ENCODE results near the gene PROZ. TPM values are rescaled to one million over a fixed set of nuclear protein-coding genes. Genes with fewer than 3 reads are reported as not detected.

PROZ gene
- total and polyA plus RNA-seq, 5 experiments from 2014 or later, result not detected

DNA sequence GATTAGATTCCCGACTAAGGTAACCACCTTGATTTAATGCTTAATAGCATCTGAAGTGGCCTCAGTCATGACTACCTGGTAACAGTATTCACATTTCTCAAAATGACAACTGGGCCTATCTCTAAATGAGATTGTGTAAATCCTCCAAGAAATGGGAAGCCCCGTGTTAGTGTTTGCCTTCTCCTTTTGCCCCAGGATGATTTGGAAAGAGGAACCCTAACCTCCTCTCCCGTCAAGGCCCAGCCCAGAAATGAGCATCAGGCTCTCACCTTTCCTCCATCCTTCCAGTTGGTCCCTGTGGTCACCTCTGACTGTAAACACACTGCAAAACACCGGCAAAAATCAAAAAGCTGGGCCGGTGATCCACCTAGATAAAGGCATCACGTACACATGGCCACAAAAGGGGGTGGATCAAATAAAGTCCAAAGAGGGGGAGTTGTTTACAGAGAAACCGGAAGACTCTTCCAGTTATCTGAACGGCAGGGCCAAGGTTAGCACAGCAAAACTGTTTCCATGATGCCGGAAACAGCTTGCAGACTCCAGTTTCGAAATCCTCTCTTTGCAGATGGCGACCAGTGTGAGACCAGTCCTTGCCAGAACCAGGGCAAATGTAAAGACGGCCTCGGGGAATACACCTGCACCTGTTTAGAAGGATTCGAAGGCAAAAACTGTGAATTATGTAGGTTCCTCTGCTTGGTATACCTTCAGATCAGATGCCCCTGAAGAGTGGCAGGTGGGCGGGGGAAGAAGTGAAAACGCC is 19.5 kb upstream of the PROZ start:
- Mint-ChIP-seq H3K27ac (peak overlapping the region in 1 of 10 donors; percentile 48), H3K36me3 (no peaks in the 10 kb centered on the region)

DNA sequence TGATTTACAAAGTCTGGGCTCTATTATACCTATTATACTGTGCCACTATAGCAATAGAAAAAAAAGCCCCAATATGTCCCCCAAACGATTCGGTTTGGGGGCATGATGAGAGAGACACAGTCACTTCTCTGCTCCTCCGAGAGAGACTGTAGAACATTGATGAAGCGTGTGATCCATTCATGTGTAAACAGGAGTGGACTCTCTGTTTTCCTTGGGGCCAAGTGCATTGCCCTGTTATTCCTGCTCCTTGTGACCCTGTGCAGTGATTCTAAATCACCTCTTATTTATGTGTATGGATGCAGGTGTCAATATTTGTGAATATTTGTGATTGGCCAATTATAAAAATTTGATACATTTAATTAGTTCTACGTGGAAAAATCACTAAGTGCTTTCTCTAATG is 18.9 kb upstream of the PROZ start:
- ATAC-seq, result no peak
- no peak overlapping the region for H3K4me3 Mint-ChIP-seq

More for the DNA sequence above, 19.5 kb upstream of the PROZ start:
- ATAC-seq (no peak), DNase-seq (no peak)
- no peaks in the 10 kb centered on the region for H3K4me1 Mint-ChIP-seq
- no peaks in the 10 kb centered on the region for H3K9me3 Mint-ChIP-seq
- no peak overlapping the region for H3K4me3 Mint-ChIP-seq
- POLR2A ChIA-PET, result no interaction called here
- H3K27me3 Mint-ChIP-seq, result peaks cover 0 to 5% (median 3%) of the 10 kb centered on the region in 5 donors

DNA sequence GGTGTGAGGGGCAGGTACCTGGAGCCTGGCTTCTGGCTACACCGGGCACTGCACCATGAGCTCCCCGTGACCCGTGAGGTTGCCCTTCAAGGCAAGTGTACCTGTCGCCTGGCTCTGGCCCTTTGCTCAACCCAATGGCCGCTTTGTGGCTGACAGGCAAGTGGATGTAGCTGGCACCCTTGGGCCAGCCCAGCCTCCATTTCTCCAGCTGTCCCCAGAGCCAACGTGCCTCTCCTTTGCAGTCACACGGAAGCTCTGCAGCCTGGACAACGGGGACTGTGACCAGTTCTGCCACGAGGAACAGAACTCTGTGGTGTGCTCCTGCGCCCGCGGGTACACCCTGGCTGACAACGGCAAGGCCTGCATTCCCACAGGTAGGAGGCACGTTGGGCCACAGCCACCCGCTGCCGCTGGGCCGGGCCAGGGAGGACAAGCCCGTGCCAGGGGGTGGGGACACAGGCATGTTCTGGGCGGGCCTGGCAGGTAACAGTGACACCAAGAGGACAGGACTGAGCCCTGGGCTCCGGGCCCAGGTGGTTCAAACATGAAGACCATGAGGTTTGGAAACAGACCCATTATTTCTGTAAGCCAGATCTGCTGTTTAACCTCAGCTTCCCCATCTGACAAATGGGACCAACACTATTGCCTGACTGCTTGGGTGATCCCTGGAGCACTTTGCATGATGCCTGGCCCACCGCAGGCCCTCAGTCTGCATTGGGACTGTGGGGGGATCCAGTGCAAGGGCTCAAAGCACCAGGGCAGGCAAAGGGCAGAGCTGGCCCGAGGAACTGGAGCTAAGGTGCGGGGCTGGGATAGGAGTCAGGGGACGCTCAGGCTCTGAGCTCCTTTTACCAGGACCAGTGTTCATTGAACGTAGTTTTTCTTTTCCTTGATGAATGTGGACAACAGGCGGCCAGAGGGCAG is 17.5 kb upstream of the PROZ start:
- DNase-seq, result no peak
- Mint-ChIP-seq H3K4me3 (no peak overlapping the region), H3K27me3 (peaks cover 0 to 2% (median 2%) of the 10 kb centered on the region in 5 donors), H3K27ac (no peak overlapping the region), H3K4me1 (no peaks in the 10 kb centered on the region), H3K36me3 (no peaks in the 10 kb centered on the region), H3K9me3 (no peaks in the 10 kb centered on the region)
- no peak for ATAC-seq
- POLR2A ChIA-PET, result no interaction called here

More for the DNA sequence above, 18.9 kb upstream of the PROZ start:
- Mint-ChIP-seq H3K27ac (no peak overlapping the region), H3K36me3 (no peaks in the 10 kb centered on the region), H3K9me3 (no peaks in the 10 kb centered on the region), H3K27me3 (peaks cover 0 to 5% (median 3%) of the 10 kb centered on the region in 5 donors), H3K4me1 (no peaks in the 10 kb centered on the region)
- DNase-seq, result no peak
- POLR2A ChIA-PET, result no interaction called here

DNA sequence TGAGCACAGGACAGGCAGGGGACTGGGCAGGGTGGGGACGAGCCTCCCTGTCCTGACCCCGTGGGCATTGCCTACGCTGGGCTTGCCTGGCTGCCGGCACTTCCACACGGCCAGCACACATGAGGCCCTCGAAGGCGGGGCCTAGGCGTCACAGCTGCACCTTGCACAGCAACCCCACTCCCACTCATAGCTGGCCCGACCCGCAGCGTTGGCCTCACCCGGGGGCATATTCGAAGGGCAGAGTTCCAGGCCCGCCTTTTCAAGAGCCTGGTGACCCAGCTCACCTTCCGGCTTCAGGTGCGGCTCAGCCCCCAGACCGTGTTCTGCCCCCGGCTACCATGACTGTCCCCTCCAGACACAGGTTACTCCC is 16.9 kb upstream of the PROZ start:
- H3K9me3 Mint-ChIP-seq, result no peaks in the 10 kb centered on the region
- DNase-seq, result no peak
- no peak overlapping the region for H3K4me3 Mint-ChIP-seq
- no peak for ATAC-seq
- H3K27ac Mint-ChIP-seq, result no peak overlapping the region
- POLR2A ChIA-PET, result no interaction called here
- no peaks in the 10 kb centered on the region for H3K4me1 Mint-ChIP-seq
- peaks cover 0 to 2% (median 0%) of the 10 kb centered on the region in 5 donors for H3K27me3 Mint-ChIP-seq
- H3K36me3 Mint-ChIP-seq, result no peaks in the 10 kb centered on the region

DNA sequence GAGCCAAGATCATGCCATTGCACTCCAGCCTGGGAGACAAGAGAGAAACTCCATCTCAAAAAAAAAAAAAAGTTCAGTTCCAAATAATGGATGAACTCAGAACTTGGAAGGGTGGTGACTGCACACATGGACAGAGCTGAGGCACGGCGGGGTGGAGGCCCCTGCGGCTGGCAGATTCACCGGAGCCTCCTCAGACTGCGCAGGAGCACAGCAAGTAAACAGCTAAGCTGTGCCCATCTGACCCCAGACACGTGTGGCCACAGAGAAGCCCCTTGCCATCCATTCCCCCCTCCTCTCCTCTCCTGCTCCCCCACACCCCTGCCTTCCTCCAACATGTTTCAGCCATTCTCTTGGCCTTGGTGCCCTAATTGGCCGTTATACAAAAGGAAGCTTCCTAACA is 15.6 kb upstream of the PROZ start:
- Mint-ChIP-seq H3K27ac (no peak overlapping the region), H3K4me1 (no peaks in the 10 kb centered on the region), H3K27me3 (peaks cover 0 to 10% (median 0%) of the 10 kb centered on the region in 5 donors), H3K36me3 (no peaks in the 10 kb centered on the region), H3K9me3 (no peaks in the 10 kb centered on the region), H3K4me3 (no peak overlapping the region)
- POLR2A ChIA-PET, result no interaction called here
- DNase-seq (no peak), ATAC-seq (no peak)

DNA sequence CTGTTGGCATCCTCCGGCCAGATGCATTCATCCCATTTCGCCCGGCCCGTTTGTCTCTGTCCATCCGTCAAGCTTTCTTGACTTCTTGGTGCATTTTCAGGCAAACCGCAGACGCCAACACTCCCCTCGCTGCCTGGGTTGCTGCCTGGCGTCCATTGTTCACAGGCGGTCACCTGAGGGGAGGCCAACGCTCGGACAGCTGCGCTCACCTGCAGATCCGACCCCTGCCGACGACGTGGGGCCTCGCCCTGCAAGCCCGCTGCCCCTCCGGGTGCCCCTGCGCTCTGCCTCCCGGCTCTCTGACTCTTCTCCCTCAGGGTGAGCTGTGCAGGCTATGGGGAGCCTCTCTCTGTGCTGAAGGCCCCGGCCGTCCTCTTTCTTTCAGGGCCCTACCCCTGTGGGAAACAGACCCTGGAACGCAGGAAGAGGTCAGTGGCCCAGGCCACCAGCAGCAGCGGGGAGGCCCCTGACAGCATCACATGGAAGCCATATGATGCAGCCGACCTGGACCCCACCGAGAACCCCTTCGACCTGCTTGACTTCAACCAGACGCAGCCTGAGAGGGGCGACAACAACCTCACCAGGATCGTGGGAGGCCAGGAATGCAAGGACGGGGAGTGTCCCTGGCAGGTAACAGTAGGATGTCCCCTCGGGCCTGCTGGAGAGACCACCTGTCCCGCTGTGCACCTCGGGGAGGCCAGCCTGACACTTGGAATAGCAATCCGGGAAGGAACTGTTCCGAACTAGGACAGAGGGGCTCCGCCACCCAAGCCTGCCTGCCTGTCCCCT is 14.8 kb upstream of the PROZ start:
- ATAC-seq, result no peak
- no peak for DNase-seq
- POLR2A ChIA-PET, result no interaction called here
- Mint-ChIP-seq H3K27me3 (peaks cover 0 to 10% (median 0%) of the 10 kb centered on the region in 5 donors), H3K27ac (no peak overlapping the region), H3K4me3 (no peak overlapping the region), H3K9me3 (no peaks in the 10 kb centered on the region), H3K4me1 (no peaks in the 10 kb centered on the region), H3K36me3 (no peaks in the 10 kb centered on the region)

DNA sequence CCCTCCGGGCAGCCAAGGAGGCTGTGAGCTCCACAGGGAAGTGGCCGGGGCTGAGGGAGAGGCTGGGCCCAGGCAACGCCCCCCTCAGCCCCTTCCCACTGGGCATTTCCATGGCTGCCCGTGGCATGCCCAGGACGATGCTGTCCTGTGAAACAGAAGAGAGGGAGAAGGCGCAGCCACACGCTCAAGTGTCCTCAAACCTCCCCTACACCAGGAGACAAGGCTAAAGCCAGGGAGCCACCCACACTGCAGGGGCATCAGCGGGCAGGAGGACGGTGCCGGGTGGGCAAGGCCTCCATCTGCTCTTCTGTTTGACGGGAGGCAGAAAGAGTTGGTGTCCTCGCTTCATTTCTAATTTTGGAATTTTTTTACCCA is 14.2 kb upstream of the PROZ start:
- H3K4me1 Mint-ChIP-seq, result no peaks in the 10 kb centered on the region
- no peaks in the 10 kb centered on the region for H3K9me3 Mint-ChIP-seq
- no peaks in the 10 kb centered on the region for H3K36me3 Mint-ChIP-seq
- DNase-seq (no peak), ATAC-seq (no peak)
- no peak overlapping the region for H3K4me3 Mint-ChIP-seq
- POLR2A ChIA-PET, result no interaction called here
- peaks cover 0 to 10% (median 0%) of the 10 kb centered on the region in 5 donors for H3K27me3 Mint-ChIP-seq
- H3K27ac Mint-ChIP-seq, result no peak overlapping the region

DNA sequence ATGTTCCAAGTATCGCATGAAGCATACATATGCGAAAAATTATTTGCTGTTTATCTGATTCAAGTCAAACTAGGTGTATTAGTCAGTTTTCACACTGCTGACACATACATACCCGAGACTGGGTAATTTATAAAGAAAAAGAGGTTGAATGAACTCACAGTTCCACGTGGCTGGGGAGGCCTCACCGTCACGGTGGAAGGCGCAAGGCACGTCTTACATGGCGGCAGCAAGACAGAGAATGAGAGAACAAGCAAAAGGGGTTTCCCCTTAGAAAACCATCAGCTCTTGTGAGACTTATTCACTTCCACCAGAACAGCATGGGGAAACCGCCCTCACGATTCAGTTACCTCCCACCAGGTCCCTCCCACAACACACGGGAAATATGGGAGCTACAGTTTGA is 13.0 kb upstream of the PROZ start:
- Mint-ChIP-seq H3K4me1 (peaks cover 0 to 2% (median 0%) of the 10 kb centered on the region in 4 donors), H3K36me3 (no peaks in the 10 kb centered on the region), H3K4me3 (no peak overlapping the region), H3K27ac (no peak overlapping the region), H3K9me3 (no peaks in the 10 kb centered on the region), H3K27me3 (peaks cover 2 to 10% (median 2%) of the 10 kb centered on the region in 5 donors)
- DNase-seq (no peak), ATAC-seq (no peak)
- POLR2A ChIA-PET, result no interaction called here

DNA sequence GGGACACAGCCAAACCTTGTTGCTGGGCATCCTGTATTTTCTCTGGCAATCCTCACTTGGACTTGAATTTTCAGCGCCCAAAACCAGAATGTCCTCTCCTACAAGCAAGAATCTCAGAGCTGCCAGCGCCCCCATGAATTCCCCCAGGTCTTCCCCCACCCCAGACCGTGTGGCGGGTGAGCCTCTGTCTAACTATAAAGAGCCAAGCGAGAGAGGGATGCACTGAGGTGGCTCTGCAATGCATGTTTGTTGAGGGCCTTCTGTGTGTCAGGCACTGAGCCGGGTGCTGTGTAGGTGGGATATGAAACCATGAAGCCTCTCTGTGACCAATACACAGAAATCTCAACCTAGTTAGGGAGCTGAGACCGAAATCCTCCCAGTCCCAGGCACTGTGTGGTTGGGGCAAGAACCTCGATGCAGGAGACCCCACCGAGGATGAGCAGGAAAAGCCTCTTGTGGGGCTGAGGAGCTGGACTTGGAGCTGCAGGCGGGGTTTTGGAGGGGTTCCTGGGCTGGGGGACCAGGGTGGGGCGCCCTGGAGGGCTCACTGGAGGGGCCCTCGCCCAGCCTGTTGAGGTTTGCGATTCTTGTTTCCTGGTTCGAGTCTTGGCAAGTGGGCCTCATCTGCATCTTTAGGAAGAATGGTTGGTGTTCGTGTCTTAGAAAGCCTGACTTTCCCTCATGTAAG is 12.4 kb upstream of the PROZ start:
- POLR2A ChIA-PET, result interaction anchor here (0.8 kb wide), 1 partner anchor 36 kb away, joined by 4 read pairs; no protein-coding TSS in a partner anchor
- Mint-ChIP-seq H3K4me3 (no peak overlapping the region), H3K36me3 (no peaks in the 10 kb centered on the region), H3K27ac (no peak overlapping the region), H3K4me1 (peaks cover 0 to 2% (median under 1%) of the 10 kb centered on the region in 4 donors), H3K9me3 (no peaks in the 10 kb centered on the region), H3K27me3 (peaks cover 3 to 10% (median 4%) of the 10 kb centered on the region in 5 donors)
- ATAC-seq (no peak), DNase-seq (no peak)

DNA sequence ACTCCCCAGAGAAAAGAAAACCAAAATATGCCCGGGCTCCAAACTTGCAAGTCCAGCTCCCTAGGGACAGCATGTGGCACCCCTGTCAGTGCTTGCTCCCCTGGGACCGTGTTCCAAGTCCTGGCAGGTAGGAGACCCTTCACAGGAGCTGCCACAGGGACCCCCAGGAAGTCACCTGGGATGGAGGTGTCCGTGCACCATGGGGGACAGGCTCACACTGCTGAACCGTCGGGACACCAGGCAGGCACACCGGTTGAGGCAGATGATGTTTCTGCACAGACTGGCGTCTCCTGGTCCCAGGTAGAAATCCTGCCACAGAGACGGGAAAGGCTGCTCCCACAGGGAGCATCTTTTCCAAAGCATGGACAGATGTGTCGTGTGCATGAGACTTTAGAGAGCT is 11.7 kb upstream of the PROZ start:
- Mint-ChIP-seq H3K4me3 (no peak overlapping the region), H3K9me3 (no peaks in the 10 kb centered on the region), H3K4me1 (peaks cover 0 to 7% (median 1%) of the 10 kb centered on the region in 4 donors), H3K36me3 (no peaks in the 10 kb centered on the region), H3K27me3 (peaks cover 4 to 10% (median 8%) of the 10 kb centered on the region in 5 donors), H3K27ac (peak overlapping the region in 1 of 10 donors; percentile 55)
- POLR2A ChIA-PET, result interaction anchor here (0.8 kb wide), 1 partner anchor 37 kb away, joined by 4 read pairs; no protein-coding TSS in a partner anchor
- DNase-seq (no peak), ATAC-seq (no peak)

DNA sequence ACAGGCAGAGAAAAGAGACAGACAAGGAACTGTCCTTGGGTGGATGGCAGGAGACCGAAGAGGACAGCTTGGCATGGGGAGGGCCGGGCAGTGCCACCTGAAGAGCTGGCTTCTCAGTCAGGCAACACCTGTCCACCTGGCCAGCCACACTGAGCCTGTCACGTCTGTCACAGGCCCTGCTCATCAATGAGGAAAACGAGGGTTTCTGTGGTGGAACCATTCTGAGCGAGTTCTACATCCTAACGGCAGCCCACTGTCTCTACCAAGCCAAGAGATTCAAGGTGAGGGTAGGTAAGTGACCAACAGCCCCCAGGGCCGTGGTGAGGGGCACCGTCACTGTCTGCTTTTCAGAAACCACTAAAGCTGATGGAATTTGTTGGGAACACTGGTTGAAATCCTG is 11.2 kb upstream of the PROZ start:
- no peaks in the 10 kb centered on the region for H3K9me3 Mint-ChIP-seq
- no peaks in the 10 kb centered on the region for H3K36me3 Mint-ChIP-seq
- no peak overlapping the region for H3K4me3 Mint-ChIP-seq
- peaks cover 4 to 11% (median 8%) of the 10 kb centered on the region in 5 donors for H3K27me3 Mint-ChIP-seq
- ATAC-seq, result no peak
- POLR2A ChIA-PET, result no interaction called here
- peaks cover 1 to 12% (median 3%) of the 10 kb centered on the region in 4 donors for H3K4me1 Mint-ChIP-seq
- peak overlapping the region in 3 of 10 donors; percentile 4 to 55 (median 40) for H3K27ac Mint-ChIP-seq
- no peak for DNase-seq

DNA sequence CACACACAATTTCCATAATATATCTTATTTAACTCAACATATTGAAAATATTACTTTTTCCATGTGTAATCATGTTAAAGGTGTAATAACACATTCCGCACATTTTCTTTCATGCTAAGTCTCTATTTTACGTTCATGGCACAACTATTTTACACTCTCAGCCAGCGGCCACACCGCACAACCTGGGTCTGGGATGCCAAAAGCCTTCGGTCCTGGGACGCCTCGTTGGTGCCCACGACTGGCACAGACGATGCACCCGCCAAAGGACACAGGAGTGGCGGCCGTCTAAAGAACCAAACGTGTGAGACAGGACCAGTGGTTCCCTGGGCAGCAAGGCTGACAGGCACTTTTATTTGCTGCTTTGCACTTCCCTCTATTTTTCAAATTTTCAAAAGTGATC is 10.0 kb upstream of the PROZ start:
- Mint-ChIP-seq H3K4me3 (no peak overlapping the region), H3K27ac (no peak overlapping the region), H3K9me3 (no peaks in the 10 kb centered on the region), H3K4me1 (peaks cover 8 to 20% (median 11%) of the 10 kb centered on the region in 4 donors), H3K27me3 (peaks cover 4 to 17% (median 8%) of the 10 kb centered on the region in 5 donors), H3K36me3 (no peaks in the 10 kb centered on the region)
- POLR2A ChIA-PET, result no interaction called here
- DNase-seq (no peak), ATAC-seq (no peak)
